GM12878 (cell line): ENCODE measurements around the gene MEGF6. TPM values are rescaled to one million over a fixed set of nuclear protein-coding genes. Genes with fewer than 3 reads are reported as not detected.
A peak's percentile ranks its signal among the peaks of the same experiment; 100 is the strongest.

Experiments used
- ATAC-seq: fragments of 200-7000 bp; cut with Tn5 transposase; 3 replicates; pipeline ENCODE4 v1.9.1; 2020; ENCODE audit warnings: mild to moderate bottlenecking, moderate library complexity
- BruUV-seq: library from RNA; stranded (reverse); fragments of 400-500 nt; replicated peaks from 2 replicates; lab custom pipeline; 2021; lab: Mats Ljungman, UMichigan
- CTCF ChIA-PET: fragments of 300-600 bp; sonication (Branson Sonifier 250); formaldehyde crosslinking; extraction: SDS; loops from one replicate; lab custom pipeline; 2021; ENCODE audit warnings: inconsistent platforms; lab: Yijun Ruan, JAX
- POLR2A ChIA-PET: fragments of 350-600 bp; formaldehyde crosslinking; extraction: SDS; loops from one replicate; lab custom pipeline; 2021; ENCODE audit warnings: inconsistent platforms; lab: Charles Lee
- RAD21 ChIA-PET: fragments of 300-600 bp; sonication (Branson Sonifier 250); formaldehyde crosslinking; loops from one replicate; lab custom pipeline; 2023; ENCODE audit warnings: antibody characterized with exemption; ENCODE audit not compliant: unreplicated experiment; lab: Charles Lee
- SMC1A ChIA-PET: fragments of 300-600 bp; sonication (Branson Sonifier 250); formaldehyde crosslinking; loops from one replicate; lab custom pipeline; 2023; ENCODE audit not compliant: unreplicated experiment, uncharacterized antibody; lab: Charles Lee
- DNase-seq: peaks from one replicate; pipeline ENCODE4 v3.0.0-alpha.2; 2011; ENCODE audit warnings: low read depth, low spot score
- FAIRE-seq: peaks from 3 replicates; lab custom pipeline; 2011; peaks lifted over from hg19 to GRCh38; lab: Jason Lieb, UNC
- H2AFZ ChIP-seq: 2 replicates; pipeline ENCODE4 v1.6.0; 2011; ENCODE audit warnings: low read depth, low read length, control low read depth; ENCODE audit not compliant: control insufficient read depth
- H3K27ac ChIP-seq: 2 replicates; pipeline ENCODE4 v1.5.1; 2011; ENCODE audit warnings: control low read depth; ENCODE audit not compliant: control insufficient read depth, insufficient read depth
- H3K27me3 ChIP-seq, 2 experiments: replicated peaks in 1 of 2; 2 replicates each; pipeline versions ENCODE4 v1.6.0 to v1.6.1; 2011; ENCODE audit warnings: low read length in 1 of 2; ENCODE audit not compliant: control insufficient read depth in 2 of 2, insufficient read depth in 2 of 2
- H3K36me3 ChIP-seq, 2 experiments: 2 replicates each; pipeline ENCODE4 v1.5.1; 2011; ENCODE audit warnings: low read length in 1 of 2; ENCODE audit not compliant: control insufficient read depth in 2 of 2, insufficient read depth in 2 of 2
- H3K4me1 ChIP-seq: 2 replicates; pipeline ENCODE4 v1.6.1; 2011; ENCODE audit warnings: mild to moderate bottlenecking, low read length, moderate library complexity, mixed read lengths; ENCODE audit not compliant: control insufficient read depth, insufficient read depth
- H3K4me2 ChIP-seq: 2 replicates; pipeline ENCODE4 v1.6.0; 2011; ENCODE audit warnings: control low read depth; ENCODE audit not compliant: control insufficient read depth, insufficient read depth
- H3K4me3 ChIP-seq: fragments of 200-600 bp; sonication (generic); 2 replicates; pipeline ENCODE4 v1.5.1; 2016
- H3K79me2 ChIP-seq: 2 replicates; pipeline ENCODE4 v1.6.0; 2011; ENCODE audit warnings: low read length; ENCODE audit not compliant: control insufficient read depth, insufficient read depth
- H3K9ac ChIP-seq: 2 replicates; pipeline ENCODE4 v1.8.0; 2011; ENCODE audit warnings: low read length, control low read depth, mixed read lengths; ENCODE audit not compliant: control insufficient read depth, insufficient read depth
- H3K9me3 ChIP-seq: replicated peaks from 3 replicates; pipeline ENCODE4 v1.5.1; 2011; ENCODE audit warnings: mild to moderate bottlenecking, low read length; ENCODE audit not compliant: control insufficient read depth, insufficient read depth
- H4K20me1 ChIP-seq: 2 replicates; pipeline ENCODE4 v1.6.0; 2011; ENCODE audit not compliant: control insufficient read depth, insufficient read depth
- POLR2AphosphoS5 ChIP-seq: IDR thresholded peaks from 2 replicates; pipeline ENCODE4 v1.6.1; 2011; ENCODE audit warnings: mild to moderate bottlenecking, low read length, inconsistent platforms
- whole genome bisulfite sequencing: methylation state at CpG from one replicate; pipeline ENCODE4 v1.1.6; 2016; ENCODE audit warnings: low lambda C conversion rate; ENCODE audit not compliant: insufficient replicate concordance, insufficient coverage; ENCODE audit errors: missing lambda C conversion rate; 5-methylcytosine and 5-hydroxymethylcytosine counted together
- in situ Hi-C: fragments of 300-500 bp; cut with MboI; formaldehyde crosslinking; loops from 9 replicates; pipeline ENCODE4 v1.14.3; 2018; ENCODE audit warnings: mixed read lengths
- intact Hi-C: fragments of 100-400 bp; cut with micrococcal nuclease; formaldehyde crosslinking; loops from one replicate; pipeline ENCODE4 v1.14.2; 2022; ENCODE audit not compliant: unreplicated experiment
- polyA plus RNA-seq, 11 experiments: library from polyadenylated mRNA; depleted of rRNA in 4 of 11; unstranded in 6 of 11; stranded (reverse) in 5 of 11; fragments of >200 nt; fragmentation: Nextera tagmentation in 4 of 11; fragmentation: Illumina TruSeq in 1 of 11; extraction: Ambion mirVana in 4 of 11; extraction: Trizol in 1 of 11; gene quantifications; 1 replicate in 1 of 11; 2 replicates in 10 of 11; pipeline versions ENCODE4 v1.2.1 to v1.2.3, GENCODE V29; 2011 to 2016; ENCODE audit warnings: inconsistent platforms in 2 of 11, missing spikeins in 2 of 11, low read depth in 1 of 11
- total RNA-seq, 4 experiments: library from RNA; depleted of rRNA in 3 of 4; stranded (reverse); fragments of >200 nt in 3 of 4; fragmentation: Illumina TruSeq in 1 of 4; extraction: Trizol in 1 of 4; gene quantifications; 2 replicates each; pipeline versions ENCODE4 v1.2.1 to v1.2.3, GENCODE V29; 2013 to 2021
- TF ChIP-seq, protein P1 (sequence below): IDR thresholded peaks from 2 replicates; pipeline ENCODE4 v1.6.1; 2011; ENCODE audit warnings: borderline replicate concordance, low read depth, mild to moderate bottlenecking, moderate library complexity, low read length; ENCODE audit not compliant: insufficient read depth, poor library complexity, severe bottlenecking
- TF ChIP-seq, protein P2 (sequence below): fragments of 450-650 bp; IDR thresholded peaks from 2 replicates; pipeline ENCODE4 v1.6.1; 2016; ENCODE audit warnings: mild to moderate bottlenecking, moderate library complexity, borderline replicate concordance
- TF ChIP-seq, protein P3 (sequence below): IDR thresholded peaks from 2 replicates; pipeline ENCODE4 v1.6.1; 2012; ENCODE audit warnings: low read length, inconsistent platforms
- TF ChIP-seq, protein P4 (sequence below): fragments of 450-650 bp; formaldehyde crosslinking; IDR thresholded peaks from 2 replicates; pipeline ENCODE4 v1.4.0; 2020; ENCODE audit warnings: mild to moderate bottlenecking, moderate library complexity
- TF ChIP-seq, protein P5 (sequence below): fragments of 450-650 bp; IDR thresholded peaks from 2 replicates; pipeline ENCODE4 v1.6.1; 2016; ENCODE audit warnings: mild to moderate bottlenecking
- TF ChIP-seq, protein P6 (sequence below): fragments of 450-650 bp; IDR thresholded peaks from 2 replicates; pipeline ENCODE4 v1.6.1; 2017; ENCODE audit warnings: low read depth, mild to moderate bottlenecking, moderate library complexity

Gene MEGF6
- total and polyA plus RNA-seq, 10 of the 15 experiments (the other 5 are each of a cell fraction or from before 2014, with no cell fraction given), result 0.03 to 0.41 TPM; not detected in 8

DNA sequence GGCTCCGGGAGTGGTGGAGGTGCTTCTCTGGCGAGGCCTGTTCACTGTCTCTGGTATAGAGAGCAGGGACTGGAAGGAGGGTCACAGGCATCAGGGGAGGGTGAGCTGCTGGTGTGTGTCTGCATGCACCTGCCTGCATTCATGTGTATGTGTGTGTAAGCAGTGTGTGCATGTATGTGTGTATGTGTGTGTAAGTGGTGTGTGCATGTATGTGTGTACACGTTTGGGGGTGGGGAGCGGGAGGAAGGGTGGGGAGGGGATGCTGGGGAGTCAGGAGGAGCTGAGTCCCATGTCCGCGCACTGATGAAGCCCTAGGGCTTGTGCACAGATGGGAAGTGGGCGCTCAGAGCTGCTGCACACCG lies 107.8 kb downstream of the MEGF6 start:
- Histone ChIP-seq H3K4me2 (no peak overlapping the region), H3K27ac (no peak overlapping the region), H3K36me3 (no peaks in the 10 kb centered on the region), H3K4me3 (no peak overlapping the region), H3K27me3 (no peaks in the 10 kb centered on the region), H3K4me1 (no peaks in the 10 kb centered on the region), H2AFZ (no peak overlapping the region), H3K9ac (no peak overlapping the region), H3K9me3 (no peaks in the 10 kb centered on the region), H3K79me2 (no peaks in the 10 kb centered on the region), H4K20me1 (no peaks in the 10 kb centered on the region)
- ChIA-PET SMC1A (no interaction called here), RAD21 (no interaction called here), CTCF (no interaction called here), POLR2A (no interaction called here)
- ATAC-seq (no peak), FAIRE-seq (no peak), DNase-seq (no peak)
- WGBS, result 43% methylated on average over 8 of the region's 8 CpGs
- TF ChIP-seq, protein P1, sequence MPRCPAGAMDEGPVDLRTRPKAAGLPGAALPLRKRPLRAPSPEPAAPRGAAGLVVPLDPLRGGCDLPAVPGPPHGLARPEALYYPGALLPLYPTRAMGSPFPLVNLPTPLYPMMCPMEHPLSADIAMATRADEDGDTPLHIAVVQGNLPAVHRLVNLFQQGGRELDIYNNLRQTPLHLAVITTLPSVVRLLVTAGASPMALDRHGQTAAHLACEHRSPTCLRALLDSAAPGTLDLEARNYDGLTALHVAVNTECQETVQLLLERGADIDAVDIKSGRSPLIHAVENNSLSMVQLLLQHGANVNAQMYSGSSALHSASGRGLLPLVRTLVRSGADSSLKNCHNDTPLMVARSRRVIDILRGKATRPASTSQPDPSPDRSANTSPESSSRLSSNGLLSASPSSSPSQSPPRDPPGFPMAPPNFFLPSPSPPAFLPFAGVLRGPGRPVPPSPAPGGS, result peak; percentile 61
- TF ChIP-seq, protein P2, sequence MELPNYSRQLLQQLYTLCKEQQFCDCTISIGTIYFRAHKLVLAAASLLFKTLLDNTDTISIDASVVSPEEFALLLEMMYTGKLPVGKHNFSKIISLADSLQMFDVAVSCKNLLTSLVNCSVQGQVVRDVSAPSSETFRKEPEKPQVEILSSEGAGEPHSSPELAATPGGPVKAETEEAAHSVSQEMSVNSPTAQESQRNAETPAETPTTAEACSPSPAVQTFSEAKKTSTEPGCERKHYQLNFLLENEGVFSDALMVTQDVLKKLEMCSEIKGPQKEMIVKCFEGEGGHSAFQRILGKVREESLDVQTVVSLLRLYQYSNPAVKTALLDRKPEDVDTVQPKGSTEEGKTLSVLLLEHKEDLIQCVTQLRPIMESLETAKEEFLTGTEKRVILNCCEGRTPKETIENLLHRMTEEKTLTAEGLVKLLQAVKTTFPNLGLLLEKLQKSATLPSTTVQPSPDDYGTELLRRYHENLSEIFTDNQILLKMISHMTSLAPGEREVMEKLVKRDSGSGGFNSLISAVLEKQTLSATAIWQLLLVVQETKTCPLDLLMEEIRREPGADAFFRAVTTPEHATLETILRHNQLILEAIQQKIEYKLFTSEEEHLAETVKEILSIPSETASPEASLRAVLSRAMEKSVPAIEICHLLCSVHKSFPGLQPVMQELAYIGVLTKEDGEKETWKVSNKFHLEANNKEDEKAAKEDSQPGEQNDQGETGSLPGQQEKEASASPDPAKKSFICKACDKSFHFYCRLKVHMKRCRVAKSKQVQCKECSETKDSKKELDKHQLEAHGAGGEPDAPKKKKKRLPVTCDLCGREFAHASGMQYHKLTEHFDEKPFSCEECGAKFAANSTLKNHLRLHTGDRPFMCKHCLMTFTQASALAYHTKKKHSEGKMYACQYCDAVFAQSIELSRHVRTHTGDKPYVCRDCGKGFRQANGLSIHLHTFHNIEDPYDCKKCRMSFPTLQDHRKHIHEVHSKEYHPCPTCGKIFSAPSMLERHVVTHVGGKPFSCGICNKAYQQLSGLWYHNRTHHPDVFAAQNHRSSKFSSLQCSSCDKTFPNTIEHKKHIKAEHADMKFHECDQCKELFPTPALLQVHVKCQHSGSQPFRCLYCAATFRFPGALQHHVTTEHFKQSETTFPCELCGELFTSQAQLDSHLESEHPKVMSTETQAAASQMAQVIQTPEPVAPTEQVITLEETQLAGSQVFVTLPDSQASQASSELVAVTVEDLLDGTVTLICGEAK, result no peak
- TF ChIP-seq POLR2AphosphoS5, result no peak
- TF ChIP-seq, protein P3, sequence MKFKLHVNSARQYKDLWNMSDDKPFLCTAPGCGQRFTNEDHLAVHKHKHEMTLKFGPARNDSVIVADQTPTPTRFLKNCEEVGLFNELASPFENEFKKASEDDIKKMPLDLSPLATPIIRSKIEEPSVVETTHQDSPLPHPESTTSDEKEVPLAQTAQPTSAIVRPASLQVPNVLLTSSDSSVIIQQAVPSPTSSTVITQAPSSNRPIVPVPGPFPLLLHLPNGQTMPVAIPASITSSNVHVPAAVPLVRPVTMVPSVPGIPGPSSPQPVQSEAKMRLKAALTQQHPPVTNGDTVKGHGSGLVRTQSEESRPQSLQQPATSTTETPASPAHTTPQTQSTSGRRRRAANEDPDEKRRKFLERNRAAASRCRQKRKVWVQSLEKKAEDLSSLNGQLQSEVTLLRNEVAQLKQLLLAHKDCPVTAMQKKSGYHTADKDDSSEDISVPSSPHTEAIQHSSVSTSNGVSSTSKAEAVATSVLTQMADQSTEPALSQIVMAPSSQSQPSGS, result no peak
- TF ChIP-seq, protein P4, sequence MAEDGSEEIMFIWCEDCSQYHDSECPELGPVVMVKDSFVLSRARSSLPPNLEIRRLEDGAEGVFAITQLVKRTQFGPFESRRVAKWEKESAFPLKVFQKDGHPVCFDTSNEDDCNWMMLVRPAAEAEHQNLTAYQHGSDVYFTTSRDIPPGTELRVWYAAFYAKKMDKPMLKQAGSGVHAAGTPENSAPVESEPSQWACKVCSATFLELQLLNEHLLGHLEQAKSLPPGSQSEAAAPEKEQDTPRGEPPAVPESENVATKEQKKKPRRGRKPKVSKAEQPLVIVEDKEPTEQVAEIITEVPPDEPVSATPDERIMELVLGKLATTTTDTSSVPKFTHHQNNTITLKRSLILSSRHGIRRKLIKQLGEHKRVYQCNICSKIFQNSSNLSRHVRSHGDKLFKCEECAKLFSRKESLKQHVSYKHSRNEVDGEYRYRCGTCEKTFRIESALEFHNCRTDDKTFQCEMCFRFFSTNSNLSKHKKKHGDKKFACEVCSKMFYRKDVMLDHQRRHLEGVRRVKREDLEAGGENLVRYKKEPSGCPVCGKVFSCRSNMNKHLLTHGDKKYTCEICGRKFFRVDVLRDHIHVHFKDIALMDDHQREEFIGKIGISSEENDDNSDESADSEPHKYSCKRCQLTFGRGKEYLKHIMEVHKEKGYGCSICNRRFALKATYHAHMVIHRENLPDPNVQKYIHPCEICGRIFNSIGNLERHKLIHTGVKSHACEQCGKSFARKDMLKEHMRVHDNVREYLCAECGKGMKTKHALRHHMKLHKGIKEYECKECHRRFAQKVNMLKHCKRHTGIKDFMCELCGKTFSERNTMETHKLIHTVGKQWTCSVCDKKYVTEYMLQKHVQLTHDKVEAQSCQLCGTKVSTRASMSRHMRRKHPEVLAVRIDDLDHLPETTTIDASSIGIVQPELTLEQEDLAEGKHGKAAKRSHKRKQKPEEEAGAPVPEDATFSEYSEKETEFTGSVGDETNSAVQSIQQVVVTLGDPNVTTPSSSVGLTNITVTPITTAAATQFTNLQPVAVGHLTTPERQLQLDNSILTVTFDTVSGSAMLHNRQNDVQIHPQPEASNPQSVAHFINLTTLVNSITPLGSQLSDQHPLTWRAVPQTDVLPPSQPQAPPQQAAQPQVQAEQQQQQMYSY (CRISPR knock-in tag), result no peak
- TF ChIP-seq, protein P5, sequence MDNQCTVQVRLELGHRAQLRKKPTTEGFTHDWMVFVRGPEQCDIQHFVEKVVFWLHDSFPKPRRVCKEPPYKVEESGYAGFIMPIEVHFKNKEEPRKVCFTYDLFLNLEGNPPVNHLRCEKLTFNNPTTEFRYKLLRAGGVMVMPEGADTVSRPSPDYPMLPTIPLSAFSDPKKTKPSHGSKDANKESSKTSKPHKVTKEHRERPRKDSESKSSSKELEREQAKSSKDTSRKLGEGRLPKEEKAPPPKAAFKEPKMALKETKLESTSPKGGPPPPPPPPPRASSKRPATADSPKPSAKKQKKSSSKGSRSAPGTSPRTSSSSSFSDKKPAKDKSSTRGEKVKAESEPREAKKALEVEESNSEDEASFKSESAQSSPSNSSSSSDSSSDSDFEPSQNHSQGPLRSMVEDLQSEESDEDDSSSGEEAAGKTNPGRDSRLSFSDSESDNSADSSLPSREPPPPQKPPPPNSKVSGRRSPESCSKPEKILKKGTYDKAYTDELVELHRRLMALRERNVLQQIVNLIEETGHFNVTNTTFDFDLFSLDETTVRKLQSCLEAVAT, result no peak
- TF ChIP-seq, protein P6, sequence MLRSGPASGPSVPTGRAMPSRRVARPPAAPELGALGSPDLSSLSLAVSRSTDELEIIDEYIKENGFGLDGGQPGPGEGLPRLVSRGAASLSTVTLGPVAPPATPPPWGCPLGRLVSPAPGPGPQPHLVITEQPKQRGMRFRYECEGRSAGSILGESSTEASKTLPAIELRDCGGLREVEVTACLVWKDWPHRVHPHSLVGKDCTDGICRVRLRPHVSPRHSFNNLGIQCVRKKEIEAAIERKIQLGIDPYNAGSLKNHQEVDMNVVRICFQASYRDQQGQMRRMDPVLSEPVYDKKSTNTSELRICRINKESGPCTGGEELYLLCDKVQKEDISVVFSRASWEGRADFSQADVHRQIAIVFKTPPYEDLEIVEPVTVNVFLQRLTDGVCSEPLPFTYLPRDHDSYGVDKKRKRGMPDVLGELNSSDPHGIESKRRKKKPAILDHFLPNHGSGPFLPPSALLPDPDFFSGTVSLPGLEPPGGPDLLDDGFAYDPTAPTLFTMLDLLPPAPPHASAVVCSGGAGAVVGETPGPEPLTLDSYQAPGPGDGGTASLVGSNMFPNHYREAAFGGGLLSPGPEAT, result no peak
- in situ Hi-C loops, result no loop called here
- BruUV-seq, result no TSS peak
- intact Hi-C loops, result no loop called here
